Neural cell (in vitro differentiated cells): ENCODE measurements around the gene FABP6. TPM values are rescaled to one million over a fixed set of nuclear protein-coding genes. Genes with fewer than 3 reads are reported as not detected.

Experiments used
- H2AFZ ChIP-seq: fragments of 200-600, 300-800 bp; sonication (generic), shearing (Covaris generic); 2 replicates; pipeline ENCODE4 v1.6.0; 2014; ENCODE audit warnings: low read depth, mild to moderate bottlenecking, antibody characterized with exemption, low read length, moderate library complexity
- H3F3A ChIP-seq: fragments of 200-600 bp; shearing (Covaris generic); 2 replicates; pipeline ENCODE4 v1.6.1; 2016; ENCODE audit warnings: mild to moderate bottlenecking, moderate library complexity, mixed read lengths, antibody characterized with exemption, low read length; ENCODE audit not compliant: insufficient read depth, poor library complexity, severe bottlenecking
- H3K27ac ChIP-seq: fragments of 200-600, 300-800 bp; sonication (generic), shearing (Covaris generic); 2 replicates; pipeline ENCODE4 v1.5.1; 2014; ENCODE audit warnings: mild to moderate bottlenecking, low read length, moderate library complexity
- H3K27me3 ChIP-seq: fragments of 300-800, 200-600 bp; sonication (generic), shearing (Covaris generic); 2 replicates; pipeline ENCODE4 v1.6.0; 2014; ENCODE audit warnings: mild to moderate bottlenecking, low read depth, low read length, moderate library complexity; ENCODE audit not compliant: insufficient read depth
- H3K36me3 ChIP-seq: fragments of 300-800, 200-600 bp; sonication (generic), shearing (Covaris generic); 2 replicates; pipeline ENCODE4 v1.5.1; 2014; ENCODE audit warnings: mild to moderate bottlenecking, antibody characterized with exemption, low read length, moderate library complexity; ENCODE audit not compliant: insufficient read depth
- H3K4me2 ChIP-seq: fragments of 300-800, 200-600 bp; sonication (generic), shearing (Covaris generic); 2 replicates; pipeline ENCODE4 v1.6.0; 2014; ENCODE audit warnings: mild to moderate bottlenecking, low read length
- H3K4me3 ChIP-seq: fragments of 300-800, 200-600 bp; sonication (generic), shearing (Covaris generic); 2 replicates; pipeline ENCODE4 v1.5.1; 2014; ENCODE audit warnings: mild to moderate bottlenecking, low read length, moderate library complexity
- H3K79me2 ChIP-seq: fragments of 200-600 bp; shearing (Covaris generic); replicated peaks from 2 replicates; pipeline ENCODE4 v1.6.0; 2014; ENCODE audit warnings: mild to moderate bottlenecking, low read length, moderate library complexity; ENCODE audit not compliant: insufficient read depth
- H3K9ac ChIP-seq: fragments of 300-800, 200-600 bp; sonication (generic), shearing (Covaris generic); 2 replicates; pipeline ENCODE4 v1.6.1; 2016; ENCODE audit warnings: mild to moderate bottlenecking, low read length, mixed read lengths
- H3K9me2 ChIP-seq: fragments of 200-600 bp; shearing (Covaris generic); 2 replicates; pipeline ENCODE4 v1.6.1; 2016; ENCODE audit warnings: mild to moderate bottlenecking, low read length, mixed read lengths; ENCODE audit not compliant: insufficient read depth
- H3K9me3 ChIP-seq: fragments of 200-600, 300-800 bp; sonication (generic), shearing (Covaris generic); 2 replicates; pipeline ENCODE4 v1.6.1; 2016; ENCODE audit warnings: mild to moderate bottlenecking, mixed run types, low read length, moderate library complexity, mixed read lengths
- H4K20me1 ChIP-seq: fragments of 200-600 bp; shearing (Covaris generic); 2 replicates; pipeline ENCODE4 v1.6.1; 2016; ENCODE audit warnings: mild to moderate bottlenecking, mixed run types; ENCODE audit not compliant: insufficient read depth
- EP300 ChIP-seq: fragments of 450-650 bp; conservative IDR thresholded peaks from 2 replicates; pipeline ENCODE4 v1.6.1; 2014; ENCODE audit warnings: antibody characterized with exemption, mild to moderate bottlenecking, moderate library complexity; ENCODE audit not compliant: poor library complexity, severe bottlenecking
- EZH2 ChIP-seq: fragments of 200-600, 300-800 bp; shearing (Covaris generic), sonication (generic); IDR thresholded peaks from 2 replicates; pipeline ENCODE4 v1.6.1; 2014; ENCODE audit warnings: antibody characterized with exemption, low read length, borderline replicate concordance, mild to moderate bottlenecking; ENCODE audit not compliant: insufficient read depth, poor library complexity, severe bottlenecking
- MXI1 ChIP-seq: fragments of 450-650 bp; conservative IDR thresholded peaks from 2 replicates; pipeline ENCODE4 v1.6.1; 2014; ENCODE audit warnings: antibody characterized with exemption, mild to moderate bottlenecking; ENCODE audit not compliant: poor library complexity, severe bottlenecking
- POLR2AphosphoS5 ChIP-seq: IDR thresholded peaks from 2 replicates; pipeline ENCODE4 v1.6.1; 2012
- RAD21 ChIP-seq: fragments of 450-650 bp; conservative IDR thresholded peaks from 2 replicates; pipeline ENCODE4 v1.6.1; 2014; ENCODE audit warnings: antibody characterized with exemption, mild to moderate bottlenecking, moderate library complexity
- REST ChIP-seq: IDR thresholded peaks from 2 replicates; pipeline ENCODE4 v1.6.1; 2012; ENCODE audit warnings: borderline replicate concordance
- SMC3 ChIP-seq: fragments of 450-650 bp; conservative IDR thresholded peaks from 2 replicates; pipeline ENCODE4 v1.6.1; 2014; ENCODE audit warnings: antibody characterized with exemption, mild to moderate bottlenecking, moderate library complexity; ENCODE audit not compliant: poor library complexity
- TAF1 ChIP-seq: IDR thresholded peaks from 2 replicates; pipeline ENCODE4 v1.6.1; 2012; ENCODE audit warnings: low read depth
- polyA plus RNA-seq: library from polyadenylated mRNA; depleted of rRNA; stranded (reverse); fragments of >200 nt; gene quantifications from 2 replicates; pipeline ENCODE4 v1.2.3, GENCODE V29; 2014
- TF ChIP-seq, protein P1 (sequence below): fragments of 450-650 bp; IDR thresholded peaks from 2 replicates; pipeline ENCODE4 v1.5.1; 2014; ENCODE audit warnings: antibody characterized with exemption, mild to moderate bottlenecking, moderate library complexity; ENCODE audit not compliant: poor library complexity, severe bottlenecking

Gene FABP6
- polyA plus RNA-seq, 1 donor from 2014 or later: 3.6 TPM

- H3K4me2 ChIP-seq: peak overlapping the region; percentile 52
- no peaks in the 10 kb centered on the region for H3K9me2 ChIP-seq
These were observed 31.8 kb upstream of the FABP6 start for GRCh38 chr5:160197341-160198144.

DNA sequence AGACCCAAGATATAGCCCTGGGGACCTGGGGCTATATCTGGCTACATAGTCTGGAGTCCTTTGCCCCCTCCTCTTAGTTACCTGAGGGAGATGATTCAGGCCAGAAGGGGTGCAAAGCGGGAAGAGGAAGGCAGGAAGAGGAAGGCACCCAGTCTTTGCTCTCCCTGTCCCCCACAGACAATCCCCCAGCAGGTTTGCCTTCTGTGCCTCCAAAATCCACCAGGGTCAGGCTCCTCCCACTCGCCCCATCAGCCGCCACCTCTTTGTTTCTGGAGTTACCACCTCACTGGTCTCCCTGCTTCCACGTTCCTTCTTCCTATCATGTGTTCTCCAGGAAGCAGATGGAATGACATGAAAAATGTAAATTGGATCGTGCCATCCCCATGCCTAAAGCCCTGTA, 31.2 kb upstream of the FABP6 start:
- peak overlapping the region; percentile 34 for H2AFZ ChIP-seq
- no peak for TF ChIP-seq EP300
- TF ChIP-seq, protein P1, sequence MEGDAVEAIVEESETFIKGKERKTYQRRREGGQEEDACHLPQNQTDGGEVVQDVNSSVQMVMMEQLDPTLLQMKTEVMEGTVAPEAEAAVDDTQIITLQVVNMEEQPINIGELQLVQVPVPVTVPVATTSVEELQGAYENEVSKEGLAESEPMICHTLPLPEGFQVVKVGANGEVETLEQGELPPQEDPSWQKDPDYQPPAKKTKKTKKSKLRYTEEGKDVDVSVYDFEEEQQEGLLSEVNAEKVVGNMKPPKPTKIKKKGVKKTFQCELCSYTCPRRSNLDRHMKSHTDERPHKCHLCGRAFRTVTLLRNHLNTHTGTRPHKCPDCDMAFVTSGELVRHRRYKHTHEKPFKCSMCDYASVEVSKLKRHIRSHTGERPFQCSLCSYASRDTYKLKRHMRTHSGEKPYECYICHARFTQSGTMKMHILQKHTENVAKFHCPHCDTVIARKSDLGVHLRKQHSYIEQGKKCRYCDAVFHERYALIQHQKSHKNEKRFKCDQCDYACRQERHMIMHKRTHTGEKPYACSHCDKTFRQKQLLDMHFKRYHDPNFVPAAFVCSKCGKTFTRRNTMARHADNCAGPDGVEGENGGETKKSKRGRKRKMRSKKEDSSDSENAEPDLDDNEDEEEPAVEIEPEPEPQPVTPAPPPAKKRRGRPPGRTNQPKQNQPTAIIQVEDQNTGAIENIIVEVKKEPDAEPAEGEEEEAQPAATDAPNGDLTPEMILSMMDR: no peak
- TF ChIP-seq MXI1: no peak
- H3K4me2 ChIP-seq: no peak overlapping the region

More at GRCh38 chr5:160197341-160198144, 31.8 kb upstream of the FABP6 start:
- Histone ChIP-seq H3F3A (no peaks in the 10 kb centered on the region), H3K36me3 (no peaks in the 10 kb centered on the region), H3K9me3 (no peaks in the 10 kb centered on the region), H3K79me2 (no peaks in the 10 kb centered on the region), H3K27ac (peak overlapping the region; percentile 88), H3K9ac (peak overlapping the region; percentile 65), H4K20me1 (no peaks in the 10 kb centered on the region), H3K4me3 (peak overlapping the region; percentile 47), H2AFZ (peak overlapping the region; percentile 34), H3K27me3 (no peaks in the 10 kb centered on the region)
- no peak for TF ChIP-seq EZH2
- TF ChIP-seq, protein P1: no peak
- TF ChIP-seq TAF1: no peak
- TF ChIP-seq REST: peak; percentile 67
- peak; percentile 48 for TF ChIP-seq SMC3
- TF ChIP-seq RAD21: peak; percentile 37
- peak; percentile 91 for TF ChIP-seq EP300
- peak; percentile 84 for TF ChIP-seq POLR2AphosphoS5
- no peak for TF ChIP-seq MXI1

More for the DNA sequence above, 31.2 kb upstream of the FABP6 start:
- H3K79me2 ChIP-seq: no peaks in the 10 kb centered on the region
- no peaks in the 10 kb centered on the region for H3F3A ChIP-seq
- peak overlapping the region; percentile 65 for H3K9ac ChIP-seq
- no peaks in the 10 kb centered on the region for H4K20me1 ChIP-seq
- H3K4me3 ChIP-seq: peak overlapping the region; percentile 24
- H3K36me3 ChIP-seq: no peaks in the 10 kb centered on the region
- no peaks in the 10 kb centered on the region for H3K9me2 ChIP-seq
- H3K9me3 ChIP-seq: no peaks in the 10 kb centered on the region
- H3K27ac ChIP-seq: peak overlapping the region; percentile 88
- H3K27me3 ChIP-seq: no peaks in the 10 kb centered on the region
